Naive thymus-derived CD4-positive, alpha-beta T cell (primary cell): ENCODE data around the gene CYP2C9. TPM values are rescaled to one million over a fixed set of nuclear protein-coding genes. Genes with fewer than 3 reads are reported as not detected.
"Not testable (repeated sequence)": the region's sequence is repeated elsewhere in the genome, so short reads cannot be mapped to it uniquely, and the experiment has no call there.

ENCODE experiments used
- ATAC-seq: fragments of 150-1000 bp; cut with Tn5 transposase; 2 replicates; pipeline ENCODE4 v1.10.0; 2021; ENCODE audit warnings: mild to moderate bottlenecking, moderate library complexity
- CTCF ChIA-PET: fragments of 350-600 bp; sonication (Branson Sonifier 250); formaldehyde crosslinking; loops from one replicate; lab custom pipeline; 2021; ENCODE audit warnings: antibody characterized with exemption; lab: Charles Lee
- POLR2A ChIA-PET: fragments of 350-600 bp; sonication (Branson Sonifier 250); formaldehyde crosslinking; loops from one replicate; lab custom pipeline; 2021; ENCODE audit warnings: antibody characterized with exemption, inconsistent platforms; lab: Charles Lee
- DNase-seq, 9 donors: peaks; one replicate each; pipeline versions ENCODE4 v3.0.0 to v3.0.0-alpha.2; 2020 to 2022; ENCODE audit warnings: mixed read lengths in 1 of 9
- H3K27ac ChIP-seq: one replicate; pipeline ENCODE4 v1.7.0; 2013; ENCODE audit warnings: mild to moderate bottlenecking, low read depth, low read length, moderate library complexity
- H3K27me3 ChIP-seq, 2 donors: one replicate each; pipeline ENCODE4 v1.7.0; 2013; ENCODE audit warnings: low read length in 2 of 2, mild to moderate bottlenecking in 2 of 2, moderate library complexity in 2 of 2; ENCODE audit not compliant: control insufficient read depth in 2 of 2, insufficient read depth in 2 of 2
- H3K36me3 ChIP-seq, 3 experiments: 1 replicate in 2 of 3; 2 replicates in 1 of 3; pipeline ENCODE4 v1.7.0; 2013; ENCODE audit warnings: low read length in 3 of 3, mild to moderate bottlenecking in 3 of 3, moderate library complexity in 1 of 3; ENCODE audit not compliant: insufficient read depth in 3 of 3, control insufficient read depth in 2 of 3
- H3K4me1 ChIP-seq, 2 donors: one replicate each; pipeline ENCODE4 v1.7.0; 2013; ENCODE audit warnings: low read length in 2 of 2, mild to moderate bottlenecking in 2 of 2, moderate library complexity in 1 of 2; ENCODE audit not compliant: control insufficient read depth in 2 of 2, insufficient read depth in 2 of 2
- H3K4me3 ChIP-seq: 2 replicates; pipeline ENCODE4 v1.7.0; 2013; ENCODE audit warnings: mild to moderate bottlenecking, low read length
- H3K9me3 ChIP-seq, 3 experiments: 1 replicate in 2 of 3; 2 replicates in 1 of 3; pipeline ENCODE4 v1.7.0; 2013; ENCODE audit warnings: low read length in 3 of 3; ENCODE audit not compliant: control insufficient read depth in 2 of 3
- H3K27ac Mint-ChIP-seq, 9 donors: one replicate each; pipeline ENCODE4 v1.8.0; 2020 to 2022; ENCODE audit warnings: mixed read lengths in 9 of 9, mild to moderate bottlenecking in 8 of 9, moderate library complexity in 5 of 9, inconsistent platforms in 2 of 9
- H3K27me3 Mint-ChIP-seq, 5 donors: one replicate each; pipeline ENCODE4 v1.8.0; 2021 to 2022; ENCODE audit warnings: mixed read lengths in 5 of 5, mild to moderate bottlenecking in 1 of 5
- H3K36me3 Mint-ChIP-seq, 5 donors: one replicate each; pipeline ENCODE4 v1.8.0; 2020 to 2022; ENCODE audit warnings: mixed read lengths in 5 of 5, mild to moderate bottlenecking in 3 of 5, inconsistent platforms in 1 of 5
- H3K4me1 Mint-ChIP-seq, 7 donors: one replicate each; pipeline ENCODE4 v1.8.0; 2020 to 2022; ENCODE audit warnings: mixed read lengths in 7 of 7, mild to moderate bottlenecking in 3 of 7, inconsistent platforms in 1 of 7
- H3K4me3 Mint-ChIP-seq, 10 donors: one replicate each; pipeline ENCODE4 v1.8.0; 2020 to 2022; ENCODE audit warnings: mild to moderate bottlenecking in 10 of 10, mixed read lengths in 10 of 10, moderate library complexity in 6 of 10, inconsistent platforms in 2 of 10
- H3K9me3 Mint-ChIP-seq, 11 donors: one replicate each; pipeline ENCODE4 v1.8.0; 2020 to 2022; ENCODE audit warnings: mixed read lengths in 11 of 11, mild to moderate bottlenecking in 4 of 11, inconsistent platforms in 1 of 11, moderate library complexity in 1 of 11
- intact Hi-C, 2 donors: fragments of 100-400 bp; cut with micrococcal nuclease; formaldehyde crosslinking; loops; one replicate each; pipeline ENCODE4 v1.15.1; 2023
- polyA plus RNA-seq, 2 donors: library from polyadenylated mRNA; unstranded; fragments of 300-500 nt; fragmentation: Illumina TruSeq; gene quantifications; one replicate each; pipeline ENCODE4 v1.2.3, GENCODE V29; 2021
- total RNA-seq, 6 experiments: library from RNA in 5 of 6; stranded (reverse) in 5 of 6; gene quantifications; 1 replicate in 5 of 6; 2 replicates in 1 of 6; pipeline ENCODE4 v1.2.3 and lab custom pipeline; 2021 to 2026

Gene CYP2C9
- total and polyA plus RNA-seq, 7 experiments from 2014 or later = not detected

DNA sequence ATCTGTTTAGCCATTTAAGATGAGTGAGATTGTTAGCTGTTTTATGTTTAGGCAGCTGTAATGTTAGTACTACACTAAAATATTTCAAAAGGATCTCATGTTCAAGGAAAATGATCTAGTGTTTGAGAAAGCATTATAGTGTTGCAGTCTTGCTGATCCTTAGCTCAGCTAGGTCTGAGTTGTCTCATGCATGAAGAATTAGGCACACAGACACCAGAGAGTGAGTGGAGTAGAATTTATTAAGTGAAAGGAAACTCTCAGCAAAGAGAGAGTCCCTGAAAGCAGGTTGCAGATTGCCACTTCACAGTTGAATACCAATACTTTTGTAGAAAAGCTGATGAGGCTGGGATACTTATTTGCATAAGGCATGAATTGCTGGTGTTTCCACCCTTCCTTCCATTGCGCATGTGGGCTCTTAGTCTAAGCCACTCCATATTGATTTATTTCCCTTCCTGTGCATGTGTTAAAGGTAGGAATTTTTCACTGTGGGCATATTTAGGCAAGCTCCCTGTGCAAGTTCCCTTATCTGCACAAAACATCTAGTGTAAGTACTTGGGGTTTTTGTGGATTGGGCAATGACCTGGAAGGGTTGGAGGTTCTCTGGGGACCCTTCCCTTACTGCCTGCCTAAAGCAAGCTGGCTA lies 33.8 kb upstream of the CYP2C9 start:
- POLR2A ChIA-PET, CTCF ChIA-PET, H3K27me3 ChIP-seq, intact Hi-C loops, H3K27me3 Mint-ChIP-seq, H3K27ac Mint-ChIP-seq, H3K4me3 ChIP-seq, H3K4me1 Mint-ChIP-seq, H3K4me3 Mint-ChIP-seq, H3K27ac ChIP-seq, ATAC-seq, DNase-seq, H3K9me3 ChIP-seq, H3K36me3 Mint-ChIP-seq, H3K36me3 ChIP-seq, H3K4me1 ChIP-seq: not testable (repeated sequence)
- peaks cover 0 to 23% (median 4%) of the 10 kb centered on the region in 11 donors for H3K9me3 Mint-ChIP-seq

DNA sequence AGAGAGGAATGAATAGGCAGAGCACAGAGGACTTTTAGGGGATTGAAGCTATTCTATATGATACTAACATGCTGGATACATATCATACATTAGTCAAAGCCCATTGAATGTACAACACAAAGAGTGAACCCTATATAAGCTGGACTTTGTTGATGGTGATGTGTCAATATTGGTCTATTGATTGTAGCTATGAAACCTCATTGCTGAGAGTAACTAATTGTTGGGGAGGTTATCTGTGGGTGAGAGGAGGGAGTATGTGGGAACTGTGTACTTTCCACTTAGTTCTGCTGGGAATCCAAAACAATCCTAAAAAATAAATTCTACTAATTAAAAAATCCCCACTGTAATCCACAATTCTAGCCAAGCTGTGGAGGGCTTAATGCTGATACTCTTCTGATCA lies 22.0 kb upstream of the CYP2C9 start:
- CTCF ChIA-PET = no interaction called here
- H3K9me3 Mint-ChIP-seq = peaks cover 3 to 34% (median 8%) of the 10 kb centered on the region in 11 donors
- ATAC-seq (no peak), DNase-seq (no peak)
- no peak overlapping the region for H3K4me3 Mint-ChIP-seq
- Histone ChIP-seq H3K36me3 (no peaks in the 10 kb centered on the region), H3K9me3 (no peaks in the 10 kb centered on the region), H3K4me1 (no peaks in the 10 kb centered on the region), H3K27me3 (no peaks in the 10 kb centered on the region), H3K27ac (no peak overlapping the region), H3K4me3 (no peak overlapping the region)
- no peaks in the 10 kb centered on the region for H3K36me3 Mint-ChIP-seq
- POLR2A ChIA-PET = no interaction called here
- H3K27ac Mint-ChIP-seq = no peak overlapping the region
- H3K27me3 Mint-ChIP-seq = peaks cover 0 to 3% (median 0%) of the 10 kb centered on the region in 5 donors
- intact Hi-C loops = no loop called here
- H3K4me1 Mint-ChIP-seq = no peaks in the 10 kb centered on the region

DNA sequence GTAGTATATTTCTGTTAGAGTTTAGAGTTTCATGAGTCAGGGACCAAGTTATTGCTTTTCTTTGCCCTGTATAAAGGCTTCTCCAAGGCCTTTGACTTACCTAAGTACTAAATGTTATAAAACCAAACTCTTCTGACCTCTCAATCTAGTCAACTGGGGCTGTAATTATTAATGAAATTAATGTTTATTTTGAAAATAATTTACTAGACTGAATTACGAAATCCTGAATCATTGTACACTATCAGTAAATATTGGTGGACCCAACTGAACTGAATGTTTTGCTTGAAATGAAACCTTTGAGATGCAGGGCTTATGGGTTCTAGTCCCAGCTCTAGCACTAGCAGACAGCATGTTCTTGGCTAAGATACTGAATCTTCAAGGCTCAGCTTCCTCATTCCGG lies 1.7 kb upstream of the CYP2C9 start:
- no peaks in the 10 kb centered on the region for H3K9me3 ChIP-seq
- H3K4me1 ChIP-seq = no peaks in the 10 kb centered on the region
- H3K27me3 Mint-ChIP-seq = no peaks in the 10 kb centered on the region
- ATAC-seq (no peak), DNase-seq (no peak)
- H3K4me1 Mint-ChIP-seq = no peaks in the 10 kb centered on the region
- POLR2A ChIA-PET = no interaction called here
- H3K27me3 ChIP-seq = no peaks in the 10 kb centered on the region
- intact Hi-C loops = no loop called here
- no peak overlapping the region for H3K4me3 ChIP-seq
- H3K27ac Mint-ChIP-seq = no peak overlapping the region
- no peak overlapping the region for H3K27ac ChIP-seq
- H3K36me3 Mint-ChIP-seq = no peaks in the 10 kb centered on the region
- no peak overlapping the region for H3K4me3 Mint-ChIP-seq
- H3K36me3 ChIP-seq = no peaks in the 10 kb centered on the region
- peaks cover 0 to 17% (median 2%) of the 10 kb centered on the region in 11 donors for H3K9me3 Mint-ChIP-seq
- CTCF ChIA-PET = no interaction called here

DNA sequence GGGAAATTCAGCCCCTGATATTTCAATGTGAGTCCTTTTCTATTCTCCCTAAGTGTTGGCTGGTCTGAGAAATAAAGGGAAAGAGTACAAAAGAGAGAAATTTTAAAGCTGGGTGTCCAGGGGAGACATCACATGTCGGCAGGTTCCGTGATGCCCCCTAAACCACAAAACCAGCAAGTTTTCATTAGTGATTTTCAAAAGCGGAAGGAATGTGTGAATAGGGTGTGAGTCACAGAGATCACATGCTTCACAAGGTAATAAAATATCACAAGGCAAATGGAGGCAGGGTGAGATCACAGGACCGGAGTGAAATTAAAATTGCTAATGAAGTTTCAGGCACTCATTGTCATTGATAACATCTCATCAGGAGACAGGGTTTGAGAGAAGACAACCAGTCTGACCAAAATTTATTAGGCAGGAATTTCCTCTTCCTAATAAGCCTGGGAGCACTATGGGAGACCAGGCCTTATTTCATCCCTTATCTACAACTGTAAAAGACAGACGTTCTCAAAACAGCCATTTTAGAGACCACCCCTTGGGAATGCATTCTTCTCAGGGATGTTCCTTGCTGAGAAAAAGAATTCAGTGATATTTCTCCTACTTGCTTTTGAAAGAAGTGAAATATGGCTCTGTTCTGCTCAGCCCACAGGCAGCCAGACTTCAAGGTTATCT lies 5.1 kb downstream of the CYP2C9 start:
- H3K27me3 Mint-ChIP-seq, H3K27ac ChIP-seq, ATAC-seq, H3K4me1 Mint-ChIP-seq, H3K27ac Mint-ChIP-seq, H3K36me3 Mint-ChIP-seq, H3K4me3 ChIP-seq, H3K9me3 ChIP-seq, H3K27me3 ChIP-seq, intact Hi-C loops, POLR2A ChIA-PET, CTCF ChIA-PET, H3K4me1 ChIP-seq, H3K4me3 Mint-ChIP-seq, DNase-seq, H3K36me3 ChIP-seq: not testable (repeated sequence)
- H3K9me3 Mint-ChIP-seq = peaks cover 3 to 45% (median 16%) of the 10 kb centered on the region in 11 donors

DNA sequence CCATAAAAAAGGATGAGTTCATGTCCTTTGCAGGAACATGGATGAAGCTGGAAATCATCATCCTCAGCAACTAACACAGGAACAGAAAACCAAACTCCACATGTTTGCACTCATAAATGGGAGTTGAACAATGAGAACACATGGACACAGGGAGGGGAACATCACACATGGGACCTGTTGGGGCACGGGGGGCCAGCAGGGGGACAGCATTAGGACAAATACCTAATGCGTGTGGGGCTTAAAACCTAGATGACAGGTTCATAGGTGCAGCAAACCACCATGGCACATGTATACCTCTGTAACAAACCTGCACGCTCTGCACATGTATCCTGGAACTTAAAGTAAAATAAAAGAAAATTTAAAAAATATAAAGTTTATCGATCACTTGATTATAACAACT lies 7.7 kb downstream of the CYP2C9 start:
- POLR2A ChIA-PET, H3K4me3 Mint-ChIP-seq, ATAC-seq, H3K4me3 ChIP-seq, H3K4me1 ChIP-seq, H3K27ac Mint-ChIP-seq, CTCF ChIA-PET, H3K27me3 ChIP-seq, H3K27me3 Mint-ChIP-seq, H3K36me3 Mint-ChIP-seq, H3K27ac ChIP-seq, H3K36me3 ChIP-seq, H3K9me3 ChIP-seq, intact Hi-C loops, H3K4me1 Mint-ChIP-seq, DNase-seq: not testable (repeated sequence)
- H3K9me3 Mint-ChIP-seq = peaks cover 3 to 35% (median 16%) of the 10 kb centered on the region in 11 donors

DNA sequence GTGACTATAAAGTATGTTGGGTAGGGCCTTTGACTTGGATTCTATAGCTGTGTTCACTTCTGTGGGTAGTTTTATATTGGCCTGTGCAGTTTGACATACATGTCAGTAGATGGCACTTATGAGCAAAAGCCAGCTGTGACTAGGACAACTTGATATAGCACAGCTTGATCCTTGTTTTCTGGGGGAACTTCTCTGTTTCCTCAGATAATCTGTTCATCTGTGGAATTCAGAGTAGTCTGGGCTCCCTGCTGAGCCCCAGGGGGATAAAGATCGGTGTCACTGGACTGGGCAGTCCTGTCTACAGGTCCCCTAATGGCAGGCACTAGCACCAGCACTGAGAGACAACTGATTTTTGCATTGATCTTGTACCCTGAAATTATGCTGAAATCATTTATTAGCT lies 25.4 kb downstream of the CYP2C9 start:
- H3K27ac ChIP-seq = no peak overlapping the region
- Mint-ChIP-seq H3K27ac (no peak overlapping the region), H3K36me3 (no peaks in the 10 kb centered on the region), H3K4me1 (no peaks in the 10 kb centered on the region), H3K4me3 (no peak overlapping the region), H3K9me3 (peaks cover 0 to 11% (median 0%) of the 10 kb centered on the region in 11 donors), H3K27me3 (no peaks in the 10 kb centered on the region)
- no peak overlapping the region for H3K4me3 ChIP-seq
- POLR2A ChIA-PET = no interaction called here
- DNase-seq (no peak), ATAC-seq (no peak)
- H3K27me3 ChIP-seq = no peaks in the 10 kb centered on the region
- H3K4me1 ChIP-seq = no peaks in the 10 kb centered on the region
- no peaks in the 10 kb centered on the region for H3K9me3 ChIP-seq
- intact Hi-C loops = loop anchor here in 1 of 2 donors (10.0 kb wide), 1 partner anchor 401 kb away; no protein-coding TSS in a partner anchor
- CTCF ChIA-PET = no interaction called here
- H3K36me3 ChIP-seq = no peaks in the 10 kb centered on the region

DNA sequence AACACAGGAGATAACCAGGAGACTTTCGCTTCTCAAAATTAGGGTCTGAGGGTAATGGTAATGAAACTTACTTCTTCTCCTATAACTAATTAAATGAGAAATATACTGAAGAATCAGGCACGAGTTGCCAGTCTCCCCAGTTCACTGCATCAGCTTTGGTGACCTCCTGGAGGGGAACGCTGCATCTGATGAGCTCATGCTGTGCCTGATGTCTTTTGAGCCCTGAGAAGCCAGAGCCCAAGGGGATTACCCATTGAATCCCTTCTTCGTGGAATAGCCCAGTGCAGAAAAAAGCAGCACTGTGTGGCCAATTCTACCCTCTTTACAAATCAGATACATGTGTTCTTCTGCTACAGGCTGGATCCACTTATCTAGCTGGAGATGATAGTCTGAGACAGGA lies 45.1 kb downstream of the CYP2C9 start:
- ATAC-seq (no peak), DNase-seq (no peak)
- Histone ChIP-seq H3K9me3 (no peaks in the 10 kb centered on the region), H3K27ac (no peak overlapping the region), H3K36me3 (no peaks in the 10 kb centered on the region), H3K4me3 (no peak overlapping the region), H3K4me1 (no peaks in the 10 kb centered on the region), H3K27me3 (no peaks in the 10 kb centered on the region)
- H3K27me3 Mint-ChIP-seq = no peaks in the 10 kb centered on the region
- intact Hi-C loops = no loop called here
- ChIA-PET POLR2A (no interaction called here), CTCF (no interaction called here)
- H3K9me3 Mint-ChIP-seq = peaks cover 0 to 18% (median 5%) of the 10 kb centered on the region in 11 donors
- no peaks in the 10 kb centered on the region for H3K4me1 Mint-ChIP-seq
- no peak overlapping the region for H3K27ac Mint-ChIP-seq
- no peaks in the 10 kb centered on the region for H3K36me3 Mint-ChIP-seq
- no peak overlapping the region for H3K4me3 Mint-ChIP-seq
